IPS DF 6.9 (cell line): Measurements from ENCODE around the gene BRD3OS.

Experiments used
- DNase-seq: peaks from one replicate; pipeline ENCODE4 v3.0.0-alpha.2; 2013; ENCODE audit warnings: low read depth, low spot score
- H3K27ac ChIP-seq: one replicate; pipeline ENCODE4 v1.5.1; 2013; ENCODE audit warnings: low read length, control low read depth
- H3K27me3 ChIP-seq: 2 replicates; pipeline ENCODE4 v1.6.1; 2013; ENCODE audit warnings: mild to moderate bottlenecking, low read length; ENCODE audit not compliant: control insufficient read depth, insufficient read depth
- H3K36me3 ChIP-seq: 2 replicates; pipeline ENCODE4 v1.6.1; 2013; ENCODE audit warnings: low read length; ENCODE audit not compliant: control insufficient read depth, insufficient read depth
- H3K4me1 ChIP-seq: 2 replicates; pipeline ENCODE4 v1.6.1; 2013; ENCODE audit warnings: low read length; ENCODE audit not compliant: control insufficient read depth, insufficient read depth
- H3K4me3 ChIP-seq: 2 replicates; pipeline ENCODE4 v1.5.1; 2013; ENCODE audit warnings: mild to moderate bottlenecking, low read length
- H3K9me3 ChIP-seq: 2 replicates; pipeline ENCODE4 v1.6.1; 2013; ENCODE audit warnings: low read length, inconsistent platforms; ENCODE audit not compliant: control insufficient read depth, insufficient read depth
- WGBS: extraction: QIAGEN DNeasy Blood & Tissue Kit; methylation state at CpG from one replicate; pipeline ENCODE4 v1.1.7; 2013; ENCODE audit warnings: mixed read lengths, missing lambda C conversion rate; ENCODE audit not compliant: insufficient read length, insufficient coverage; 5-methylcytosine and 5-hydroxymethylcytosine counted together

Gene BRD3OS

DNA sequence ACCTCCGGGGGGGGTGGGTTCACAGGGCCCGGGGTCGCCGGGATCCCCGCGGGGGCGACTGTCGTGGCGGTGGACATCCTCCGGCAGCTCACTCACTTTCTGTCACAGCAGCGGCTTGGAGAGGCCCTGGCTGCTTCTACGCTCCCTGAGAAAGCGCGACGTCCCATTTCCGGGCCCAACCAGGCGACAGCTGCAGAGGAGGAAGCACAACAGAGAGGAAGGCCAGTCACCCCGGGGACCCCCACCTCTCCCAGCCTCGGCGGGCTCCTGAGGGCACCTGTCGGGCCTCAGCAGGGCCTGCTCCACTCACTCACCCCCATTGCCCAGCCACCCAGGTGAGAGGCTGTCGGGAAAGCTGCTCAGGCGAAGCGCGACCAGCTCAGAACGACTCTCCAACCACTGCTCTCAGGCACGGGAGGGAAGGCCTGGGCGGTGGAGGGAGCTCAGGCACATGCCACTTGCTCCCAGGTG lies 28.2 kb downstream of the BRD3OS start:
- no peak overlapping the region for H3K27ac ChIP-seq
- no peaks in the 10 kb centered on the region for H3K9me3 ChIP-seq
- no peak for DNase-seq
- H3K4me3 ChIP-seq: no peak overlapping the region
- H3K4me1 ChIP-seq: no peaks in the 10 kb centered on the region; the same call in 1 of the 2 replicates
- no peaks in the 10 kb centered on the region for H3K27me3 ChIP-seq
- WGBS: no CpG with 5 or more reads among the region's 28 CpGs
- peaks cover 32% of the 10 kb centered on the region for H3K36me3 ChIP-seq

DNA sequence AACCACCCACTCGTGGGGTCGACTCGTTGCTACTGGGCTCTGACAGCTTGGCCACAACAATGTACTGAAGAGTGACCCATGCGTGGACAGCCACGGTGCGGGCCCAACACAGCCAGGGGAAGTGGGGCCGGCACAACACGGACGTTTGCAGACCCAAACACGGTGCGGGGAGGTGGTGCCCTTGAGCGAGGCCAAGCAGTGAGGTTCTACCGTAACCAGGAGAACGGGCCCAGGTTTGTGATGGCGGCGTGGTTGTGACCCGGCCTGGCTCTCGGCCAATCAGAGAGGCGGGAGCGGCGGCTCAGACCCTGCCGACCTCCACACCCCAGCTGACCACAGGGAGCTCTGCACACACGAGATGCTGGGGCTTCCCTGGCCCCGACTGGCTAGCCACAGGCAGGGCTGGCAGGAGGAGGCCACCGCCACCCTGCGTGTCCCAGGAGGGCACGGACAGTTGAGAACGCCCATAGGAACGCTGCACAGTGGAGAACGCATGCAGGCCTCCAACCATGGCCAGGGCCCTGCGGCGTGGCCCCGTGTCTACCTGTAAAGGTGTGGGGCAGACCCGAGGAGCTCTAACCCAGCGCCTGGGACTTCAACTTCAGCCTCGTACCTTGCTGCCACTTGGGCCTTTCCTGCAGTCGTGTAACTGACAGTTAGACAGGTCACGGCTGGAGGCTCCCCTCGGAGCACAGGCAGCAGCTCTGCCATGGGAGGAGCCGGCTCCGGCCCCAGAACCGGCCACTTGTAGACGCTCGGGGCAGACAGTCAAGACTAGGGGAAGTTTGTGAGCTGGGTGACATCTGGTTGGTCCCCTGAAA lies 28.9 kb downstream of the BRD3OS start:
- H3K36me3 ChIP-seq: peaks cover 25% of the 10 kb centered on the region
- no peak for DNase-seq
- H3K27me3 ChIP-seq: no peaks in the 10 kb centered on the region
- no peak overlapping the region for H3K27ac ChIP-seq
- H3K4me3 ChIP-seq: no peak overlapping the region
- no peaks in the 10 kb centered on the region; the same call in 1 of the 2 replicates for H3K4me1 ChIP-seq
- H3K9me3 ChIP-seq: no peaks in the 10 kb centered on the region
- WGBS: no CpG with 5 or more reads among the region's 44 CpGs

DNA sequence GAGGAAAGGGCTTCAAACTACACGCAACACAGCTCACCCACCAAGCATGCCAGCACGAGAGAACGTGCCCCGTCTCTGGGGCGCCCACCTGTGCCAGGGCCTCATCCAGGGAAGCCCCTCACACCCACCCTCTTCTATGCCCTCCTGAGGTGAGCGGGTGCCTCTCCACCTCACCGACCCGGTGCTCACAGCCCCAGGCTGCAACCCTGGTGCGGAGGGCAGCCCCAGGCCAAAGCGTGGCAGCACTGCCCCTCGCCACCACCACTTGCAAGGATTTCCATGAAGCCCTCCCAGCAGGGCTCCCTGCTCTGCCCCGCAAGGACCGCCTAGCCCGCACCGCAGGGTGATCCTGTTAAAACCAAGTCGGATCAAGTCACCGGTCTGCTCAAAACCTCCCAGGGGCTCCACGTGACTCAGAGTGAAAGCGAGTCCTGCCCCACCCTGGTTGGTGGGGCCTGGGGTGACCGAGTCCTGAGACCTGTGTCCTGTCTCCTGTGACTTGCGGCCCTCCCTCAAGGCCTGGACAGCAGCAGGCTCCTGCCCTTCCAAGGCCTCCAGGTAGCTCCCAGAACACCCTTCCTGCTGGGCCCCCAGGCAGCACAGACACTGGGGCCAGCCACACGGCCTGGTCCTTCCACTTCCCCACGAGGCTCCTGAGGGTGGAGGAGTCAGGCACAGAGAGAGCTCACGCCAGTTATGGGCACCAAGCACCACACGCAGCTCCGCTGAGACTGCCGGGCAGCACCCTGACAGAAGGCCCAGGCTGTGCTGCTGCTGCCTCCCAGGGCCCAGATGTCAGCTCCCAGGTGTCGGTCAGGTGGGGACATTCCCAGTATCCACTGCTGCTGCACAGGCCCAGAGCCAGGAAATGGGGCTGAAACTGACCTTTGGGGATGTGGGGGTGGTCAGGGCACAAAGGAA lies 29.9 kb downstream of the BRD3OS start:
- Histone ChIP-seq H3K27me3 (no peaks in the 10 kb centered on the region), H3K27ac (no peak overlapping the region), H3K4me1 (no peaks in the 10 kb centered on the region; the same call in 1 of the 2 replicates), H3K36me3 (peaks cover 15% of the 10 kb centered on the region), H3K9me3 (no peaks in the 10 kb centered on the region), H3K4me3 (no peak overlapping the region)
- DNase-seq: no peak
- no CpG with 5 or more reads among the region's 28 CpGs for WGBS

DNA sequence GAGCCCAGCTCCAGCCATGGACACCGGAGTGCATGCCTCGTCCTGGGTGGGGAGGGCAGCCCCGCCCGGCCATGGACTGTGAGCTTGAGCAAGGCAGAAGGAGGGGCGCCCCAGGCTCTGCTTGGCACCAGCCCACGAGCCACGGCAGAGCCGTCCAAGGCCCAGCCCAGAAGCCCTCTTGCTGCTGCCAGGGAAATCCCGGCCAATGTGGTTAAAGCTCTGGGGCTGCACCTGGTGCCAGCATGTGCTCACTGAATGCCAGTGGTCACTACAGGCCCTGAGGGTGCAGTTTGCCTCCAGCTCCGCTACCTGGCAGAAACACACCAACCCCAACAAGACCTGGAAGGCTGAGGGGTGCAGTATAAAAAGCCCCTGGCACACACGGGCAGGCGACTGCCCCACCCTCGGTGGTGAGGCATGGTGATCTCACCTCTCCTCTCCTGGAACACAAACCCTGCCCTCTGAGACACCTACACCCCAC lies 30.7 kb downstream of the BRD3OS start:
- peaks cover 6% of the 10 kb centered on the region for H3K36me3 ChIP-seq
- no peak overlapping the region for H3K27ac ChIP-seq
- H3K4me3 ChIP-seq: no peak overlapping the region
- H3K27me3 ChIP-seq: no peaks in the 10 kb centered on the region
- no peaks in the 10 kb centered on the region for H3K9me3 ChIP-seq
- no peaks in the 10 kb centered on the region; the same call in 1 of the 2 replicates for H3K4me1 ChIP-seq
- no peak for DNase-seq
- WGBS: no CpG with 5 or more reads among the region's 13 CpGs

DNA sequence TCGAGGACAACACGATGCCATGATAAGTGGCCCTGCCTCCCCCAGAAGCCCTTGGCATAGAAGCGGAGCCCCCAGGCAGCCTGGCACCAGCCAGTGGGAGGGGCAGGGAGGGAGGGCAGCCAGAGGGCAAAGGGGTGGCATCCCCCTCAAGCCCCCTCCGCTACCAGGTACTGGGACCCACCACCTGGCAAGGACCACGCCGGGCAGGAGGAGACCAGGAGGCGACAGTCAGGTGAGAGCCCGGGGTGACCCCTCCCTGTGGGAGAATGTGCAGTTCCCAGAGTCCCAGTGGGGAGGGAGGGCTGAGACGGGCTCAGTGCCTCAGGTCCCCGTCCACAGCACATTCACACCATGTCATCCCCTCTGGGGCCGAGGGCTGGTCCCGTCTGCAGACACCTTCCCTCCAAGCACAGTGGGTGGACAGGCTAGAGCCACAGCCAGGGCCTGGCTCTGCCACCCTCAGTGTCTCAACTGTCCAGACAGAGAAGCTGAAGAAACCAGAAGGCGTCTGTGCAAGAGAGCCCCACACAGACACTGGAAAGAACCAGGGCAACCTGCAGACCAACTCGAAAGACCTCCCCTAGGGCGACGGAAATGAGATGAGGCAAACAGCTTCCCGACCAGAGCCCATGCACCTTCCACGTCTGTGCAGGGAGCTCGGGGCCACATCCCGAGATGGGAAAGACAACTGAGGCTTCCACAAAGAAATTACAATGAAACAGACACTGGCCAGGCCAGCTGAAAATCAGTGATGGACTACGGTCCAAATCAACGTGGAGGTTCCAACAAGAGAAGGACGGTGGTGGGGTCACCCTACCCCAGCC lies 31.4 kb downstream of the BRD3OS start:
- WGBS: no CpG with 5 or more reads among the region's 23 CpGs
- Histone ChIP-seq H3K4me3 (no peak overlapping the region), H3K36me3 (peaks cover 2% of the 10 kb centered on the region), H3K27ac (no peak overlapping the region), H3K27me3 (no peaks in the 10 kb centered on the region), H3K9me3 (no peaks in the 10 kb centered on the region), H3K4me1 (no peaks in the 10 kb centered on the region; the same call in 1 of the 2 replicates)
- no peak for DNase-seq

DNA sequence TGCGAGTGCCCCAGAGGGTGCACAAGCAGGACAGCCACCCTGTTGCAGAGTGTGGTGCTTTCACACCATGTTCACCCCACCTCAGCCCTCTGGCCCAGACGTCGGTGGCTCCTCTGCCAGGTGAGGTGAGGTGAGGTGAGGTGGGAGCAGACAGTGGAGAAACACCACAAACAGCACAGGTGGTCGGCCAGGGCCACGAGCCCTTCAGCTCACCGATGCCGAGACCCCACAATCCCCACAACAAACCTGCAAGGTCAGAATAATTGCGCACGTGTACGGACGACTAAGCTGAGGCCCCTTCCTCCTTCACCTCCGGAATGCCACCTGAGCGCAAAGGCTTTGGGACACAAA lies 32.0 kb downstream of the BRD3OS start:
- WGBS: no CpG with 5 or more reads among the region's 13 CpGs
- DNase-seq: no peak
- H3K27me3 ChIP-seq: no peaks in the 10 kb centered on the region
- H3K4me1 ChIP-seq: no peaks in the 10 kb centered on the region; the same call in 1 of the 2 replicates
- H3K9me3 ChIP-seq: no peaks in the 10 kb centered on the region
- H3K27ac ChIP-seq: no peak overlapping the region
- no peak overlapping the region for H3K4me3 ChIP-seq
- no peaks in the 10 kb centered on the region; the same call in none of the 2 replicates for H3K36me3 ChIP-seq

DNA sequence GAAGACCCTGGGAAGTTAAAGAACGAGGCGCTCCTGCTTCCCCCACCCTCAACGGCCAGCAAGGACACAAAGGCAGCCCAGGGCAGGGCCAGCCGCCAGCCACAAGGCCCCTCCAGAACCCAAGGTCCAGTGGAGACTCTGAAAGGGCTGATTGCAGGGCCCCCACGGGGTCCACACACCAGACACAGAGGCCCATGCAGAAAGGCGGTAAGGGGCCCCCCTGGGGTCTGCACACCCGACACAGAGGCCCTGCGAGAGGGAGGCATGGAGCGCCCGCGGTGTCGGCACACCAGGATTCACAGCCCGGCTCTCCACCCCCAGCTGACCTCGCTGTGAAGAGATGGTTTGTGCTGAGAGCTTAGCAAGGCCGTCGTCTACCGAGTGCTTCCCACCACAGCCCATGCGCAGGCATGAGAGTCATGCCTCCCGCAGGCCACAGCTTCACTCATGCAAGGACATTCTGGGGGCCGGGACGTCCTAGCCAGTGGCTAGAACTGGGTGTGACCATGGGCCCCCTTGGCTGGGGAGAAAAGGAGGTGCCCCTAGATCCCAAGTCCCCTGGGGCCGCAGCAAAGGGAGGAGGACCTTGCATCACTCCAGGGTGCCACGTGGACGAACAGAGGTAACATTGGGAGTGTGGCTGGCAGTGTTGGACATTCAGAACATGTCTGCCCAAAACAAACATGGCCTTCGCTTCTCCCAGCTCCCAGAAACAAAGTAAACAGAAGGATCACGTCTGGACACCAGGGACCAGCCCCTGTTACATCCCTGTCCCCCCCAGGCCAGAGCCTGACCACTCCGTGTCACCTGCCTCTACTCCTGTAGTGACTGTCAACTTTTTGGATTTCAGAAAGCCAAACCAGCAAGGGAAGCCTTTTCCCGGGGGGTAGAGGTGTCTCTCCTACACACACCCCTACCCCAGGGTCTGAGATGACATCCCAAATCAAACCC lies 32.7 kb downstream of the BRD3OS start:
- WGBS: no CpG with 5 or more reads among the region's 28 CpGs
- no peaks in the 10 kb centered on the region for H3K27me3 ChIP-seq
- H3K4me3 ChIP-seq: no peak overlapping the region
- DNase-seq: no peak
- no peaks in the 10 kb centered on the region for H3K9me3 ChIP-seq
- no peak overlapping the region for H3K27ac ChIP-seq
- H3K36me3 ChIP-seq: no peaks in the 10 kb centered on the region; the same call in 1 of the 2 replicates
- no peaks in the 10 kb centered on the region; the same call in 1 of the 2 replicates for H3K4me1 ChIP-seq

DNA sequence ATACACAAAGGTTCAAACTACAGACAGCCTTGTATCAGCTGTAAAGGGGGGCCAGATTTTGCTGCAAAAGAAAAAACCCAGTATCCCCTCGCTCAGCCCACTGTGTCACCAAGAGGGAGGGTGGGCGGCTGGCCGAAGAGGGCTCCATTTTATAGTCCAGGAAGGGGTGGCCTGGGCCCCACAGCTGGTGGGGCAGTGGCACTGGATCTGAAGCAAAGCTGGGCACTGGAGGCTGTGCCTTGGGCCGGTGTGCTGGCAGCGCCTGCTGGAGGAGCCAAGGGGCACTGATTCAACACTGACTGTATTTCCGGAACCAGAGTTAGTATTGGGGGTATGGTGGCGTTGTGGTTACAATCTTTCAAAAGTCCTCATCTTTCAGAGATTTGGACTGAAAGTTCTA lies 33.4 kb downstream of the BRD3OS start:
- Histone ChIP-seq H3K27ac (no peak overlapping the region), H3K36me3 (no peaks in the 10 kb centered on the region; the same call in 1 of the 2 replicates), H3K9me3 (no peaks in the 10 kb centered on the region), H3K27me3 (no peaks in the 10 kb centered on the region), H3K4me3 (no peak overlapping the region), H3K4me1 (no peaks in the 10 kb centered on the region; the same call in 1 of the 2 replicates)
- WGBS: no CpG with 5 or more reads among the region's 7 CpGs
- DNase-seq: no peak

DNA sequence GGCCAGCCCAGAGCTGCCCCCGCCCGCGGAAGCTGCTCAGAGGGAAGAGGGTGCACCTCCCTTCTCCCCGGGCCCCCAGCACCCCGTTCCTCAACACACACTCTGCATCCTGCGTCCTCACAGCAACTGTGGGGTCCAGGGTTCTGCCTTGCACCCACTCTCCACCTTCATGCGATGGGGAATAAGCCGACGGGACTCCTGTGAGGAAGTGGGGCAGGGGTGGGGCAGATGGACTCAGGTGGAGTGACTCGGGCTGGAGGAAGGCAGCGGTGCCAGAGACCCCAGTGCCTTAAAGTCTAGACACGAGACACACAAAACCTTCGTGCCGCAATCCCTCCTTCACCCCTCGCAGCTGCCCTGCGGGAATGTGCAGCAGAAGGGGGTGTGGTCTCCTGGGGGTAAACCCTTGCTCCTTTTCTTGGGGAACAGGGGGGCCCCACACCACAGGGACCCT lies 33.9 kb downstream of the BRD3OS start:
- DNase-seq: no peak
- no CpG with 5 or more reads among the region's 16 CpGs for WGBS
- no peak overlapping the region for H3K4me3 ChIP-seq
- H3K9me3 ChIP-seq: no peaks in the 10 kb centered on the region
- H3K36me3 ChIP-seq: no peaks in the 10 kb centered on the region
- no peaks in the 10 kb centered on the region; the same call in 1 of the 2 replicates for H3K4me1 ChIP-seq
- no peaks in the 10 kb centered on the region for H3K27me3 ChIP-seq
- no peak overlapping the region for H3K27ac ChIP-seq
